NT2/D1 (cell line): ENCODE results near the gene CUL9.

Source experiments
- DNase-seq: peaks from one replicate; pipeline ENCODE4 v3.0.0-alpha.2; 2011; ENCODE audit warnings: low read depth, low spot score
- H3K27me3 ChIP-seq: 2 replicates; pipeline ENCODE4 v1.6.0; 2011; ENCODE audit warnings: mild to moderate bottlenecking; ENCODE audit not compliant: insufficient read length, insufficient read depth
- H3K36me3 ChIP-seq: 2 replicates; pipeline ENCODE4 v1.6.1; 2011; ENCODE audit warnings: mild to moderate bottlenecking, low read length, mixed read lengths; ENCODE audit not compliant: insufficient read depth, insufficient read length
- H3K4me1 ChIP-seq: 2 replicates; pipeline ENCODE4 v1.5.1; 2011; ENCODE audit not compliant: insufficient read depth, insufficient read length
- H3K4me3 ChIP-seq: 2 replicates; pipeline ENCODE4 v1.5.1; 2011; ENCODE audit warnings: low read depth; ENCODE audit not compliant: insufficient read length
- H3K9ac ChIP-seq: 2 replicates; pipeline ENCODE4 v1.6.0; 2011; ENCODE audit warnings: low read depth; ENCODE audit not compliant: insufficient read length
- H3K9me3 ChIP-seq: 2 replicates; pipeline ENCODE4 v1.5.1; 2011; ENCODE audit warnings: mild to moderate bottlenecking, low read length; ENCODE audit not compliant: insufficient read depth
- SUZ12 ChIP-seq: IDR thresholded peaks from 2 replicates; pipeline ENCODE4 v1.6.1; 2011; ENCODE audit not compliant: insufficient read length, insufficient read depth; ENCODE audit errors: extremely low read depth
- YY1 ChIP-seq: IDR thresholded peaks from 2 replicates; pipeline ENCODE4 v1.6.1; 2011; ENCODE audit not compliant: insufficient read length, insufficient read depth
- ZNF274 ChIP-seq: IDR thresholded peaks from 2 replicates; pipeline ENCODE4 v1.6.1; 2011; ENCODE audit warnings: mild to moderate bottlenecking, low read depth, low read length

Gene CUL9

DNA sequence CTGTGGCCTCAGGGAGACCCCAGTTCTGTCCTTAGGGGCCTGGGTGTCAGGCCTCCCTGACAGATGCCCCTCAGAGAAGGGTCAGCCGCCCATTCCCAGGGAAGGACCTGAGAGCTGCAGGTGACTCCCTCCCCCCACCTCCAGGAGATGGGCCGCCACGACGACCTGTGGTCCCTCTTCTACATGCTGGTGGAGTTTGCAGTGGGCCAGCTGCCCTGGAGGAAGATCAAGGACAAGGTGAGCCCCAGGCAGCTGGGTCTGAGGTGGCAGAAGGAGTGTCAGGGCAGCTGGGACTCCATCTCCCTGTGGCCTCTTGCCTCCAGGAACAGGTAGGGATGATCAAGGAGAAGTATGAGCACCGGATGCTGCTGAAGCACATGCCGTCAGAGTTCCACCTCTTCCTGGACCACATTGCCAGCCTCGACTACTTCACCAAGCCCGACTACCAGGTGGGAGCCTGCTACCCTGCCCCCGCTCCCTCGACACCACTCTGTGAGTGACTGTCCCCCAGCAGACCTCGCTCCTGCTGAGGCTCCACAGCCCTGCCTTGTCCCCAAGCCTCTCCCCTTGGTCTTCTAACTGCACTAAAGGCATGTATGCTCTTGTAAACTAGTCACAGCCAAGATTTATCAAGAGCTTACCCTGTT, 73.5 kb downstream of the CUL9 start:
- no peak for DNase-seq
- Histone ChIP-seq H3K4me1 (peaks cover 8% of the 10 kb centered on the region), H3K4me3 (no peak overlapping the region), H3K36me3 (no peaks in the 10 kb centered on the region), H3K9me3 (no peaks in the 10 kb centered on the region), H3K9ac (no peak overlapping the region), H3K27me3 (no peaks in the 10 kb centered on the region)
- TF ChIP-seq SUZ12, result no peak
- no peak for TF ChIP-seq YY1
- TF ChIP-seq ZNF274, result no peak

- no peak for DNase-seq
- no peak overlapping the region for H3K9ac ChIP-seq
- H3K36me3 ChIP-seq, result no peaks in the 10 kb centered on the region
- no peaks in the 10 kb centered on the region for H3K9me3 ChIP-seq
- TF ChIP-seq YY1 (no peak), ZNF274 (no peak), SUZ12 (no peak)
- no peaks in the 10 kb centered on the region for H3K27me3 ChIP-seq
- peaks cover 1% of the 10 kb centered on the region for H3K4me1 ChIP-seq
- H3K4me3 ChIP-seq, result no peak overlapping the region
Measured at GRCh38 chr6:43256670-43257366, 74.8 kb downstream of the CUL9 start.

- Histone ChIP-seq H3K9me3 (no peaks in the 10 kb centered on the region), H3K4me1 (no peaks in the 10 kb centered on the region), H3K36me3 (no peaks in the 10 kb centered on the region), H3K27me3 (no peaks in the 10 kb centered on the region), H3K4me3 (no peak overlapping the region), H3K9ac (no peak overlapping the region)
- DNase-seq, result no peak
- TF ChIP-seq ZNF274 (no peak), YY1 (no peak)
Measured at GRCh38 chr6:43257367-43258145, 75.6 kb downstream of the CUL9 start.

- Histone ChIP-seq H3K9ac (no peak overlapping the region), H3K9me3 (no peaks in the 10 kb centered on the region), H3K27me3 (no peaks in the 10 kb centered on the region), H3K4me3 (no peak overlapping the region), H3K4me1 (no peaks in the 10 kb centered on the region), H3K36me3 (no peaks in the 10 kb centered on the region)
- DNase-seq, result no peak
- no peak for TF ChIP-seq ZNF274
Measured at GRCh38 chr6:43258180-43258579, 76.2 kb downstream of the CUL9 start.

- H3K27me3 ChIP-seq, result no peaks in the 10 kb centered on the region
- H3K4me1 ChIP-seq, result no peaks in the 10 kb centered on the region
- TF ChIP-seq ZNF274 (no peak), SUZ12 (no peak), YY1 (no peak)
Measured at GRCh38 chr6:43258807-43259686, 77.1 kb downstream of the CUL9 start.

DNA sequence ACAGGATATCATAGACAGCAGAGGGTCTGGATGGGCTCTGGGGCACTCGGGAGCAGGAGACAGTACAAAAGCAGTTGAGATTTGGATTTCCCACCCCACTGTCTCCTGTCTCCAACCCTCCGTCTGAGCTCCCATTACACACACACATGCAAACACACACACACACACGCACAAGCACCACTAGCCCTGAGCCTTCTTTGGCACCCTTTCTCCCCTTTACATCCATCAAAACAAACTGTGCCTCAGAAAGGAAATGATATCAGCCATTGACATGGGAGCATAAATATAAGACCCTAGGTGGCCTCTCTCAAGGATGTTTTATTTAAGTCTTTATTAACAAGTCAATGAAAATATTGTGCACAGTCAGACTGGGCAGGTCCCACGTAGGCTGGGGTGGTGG, 78.8 kb downstream of the CUL9 start:
- DNase-seq, result no peak
- H3K4me1 ChIP-seq, result no peaks in the 10 kb centered on the region
- TF ChIP-seq ZNF274, result no peak
- TF ChIP-seq SUZ12, result no peak
- TF ChIP-seq YY1, result no peak
- no peaks in the 10 kb centered on the region for H3K27me3 ChIP-seq
- no peaks in the 10 kb centered on the region for H3K36me3 ChIP-seq
- no peak overlapping the region for H3K4me3 ChIP-seq
- H3K9me3 ChIP-seq, result no peaks in the 10 kb centered on the region
- no peak overlapping the region for H3K9ac ChIP-seq

More at GRCh38 chr6:43258807-43259686, 77.1 kb downstream of the CUL9 start:
- no peak overlapping the region for H3K4me3 ChIP-seq
- no peak overlapping the region for H3K9ac ChIP-seq
- no peak for DNase-seq
- no peaks in the 10 kb centered on the region for H3K36me3 ChIP-seq
- H3K9me3 ChIP-seq, result no peaks in the 10 kb centered on the region
